ENCODE data around the gene PCDHGC3.

PCDHGC3 gene

DNA sequence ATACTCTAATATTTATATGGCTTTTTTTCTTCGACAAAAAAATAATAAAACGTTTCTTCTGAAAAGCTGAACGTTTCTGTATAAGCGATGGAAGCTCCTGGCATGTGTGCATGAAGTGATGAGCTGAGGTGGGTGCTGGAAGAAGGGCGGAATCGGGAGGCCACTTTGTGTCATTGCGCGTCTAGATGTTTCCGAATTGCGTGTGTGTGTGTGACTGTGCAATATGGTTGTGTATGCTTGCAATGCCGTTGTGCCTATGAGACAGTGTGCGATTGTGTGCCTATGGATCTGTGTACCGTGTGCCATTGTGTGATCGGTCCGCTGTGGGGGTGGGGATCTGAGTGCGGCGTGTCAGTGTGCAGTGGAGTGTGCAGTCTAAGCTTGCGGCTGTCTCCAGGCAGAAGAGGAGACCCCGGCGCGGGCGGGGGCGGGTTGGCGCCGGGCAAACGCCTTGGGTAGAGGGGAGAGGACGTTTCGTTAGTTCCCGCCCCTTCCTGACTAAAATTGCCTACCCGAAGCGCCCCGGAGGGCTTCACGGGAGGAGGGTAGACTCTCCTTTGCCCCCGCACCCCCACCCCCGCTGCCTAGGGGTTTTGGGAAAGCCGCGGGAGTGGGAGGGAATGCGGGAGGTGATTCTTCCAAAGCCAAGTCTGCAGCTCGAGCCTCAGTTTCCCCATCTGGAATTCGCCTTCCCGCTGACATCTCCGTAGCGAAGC lies 37.3 kb downstream of the PCDHGC3 start:
- TF ChIP-seq TEAD4 (IDR thresholded peaks at IDR 0.05) = no peak
- no peak for TF ChIP-seq EP300 (IDR thresholded peaks at IDR 0.05; ENCODE audit: borderline replicate concordance)
- no peak for TF ChIP-seq ZBTB7A (IDR thresholded peaks at IDR 0.05; ENCODE audit: low read depth)
- TF ChIP-seq EGR1 (IDR thresholded peaks at IDR 0.05) = no peak
- no peak for TF ChIP-seq CEBPB (IDR thresholded peaks at IDR 0.05)
- no peak for TF ChIP-seq TAF1 (IDR thresholded peaks at IDR 0.05; ENCODE audit: low read depth)
- TF ChIP-seq CREB1 (IDR thresholded peaks at IDR 0.05; ENCODE audit: low read depth) = no peak
- TF ChIP-seq, protein P1, sequence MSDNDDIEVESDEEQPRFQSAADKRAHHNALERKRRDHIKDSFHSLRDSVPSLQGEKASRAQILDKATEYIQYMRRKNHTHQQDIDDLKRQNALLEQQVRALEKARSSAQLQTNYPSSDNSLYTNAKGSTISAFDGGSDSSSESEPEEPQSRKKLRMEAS (IDR thresholded peaks at IDR 0.05) = no peak
- TF ChIP-seq FOXM1 (IDR thresholded peaks at IDR 0.05; ENCODE audit: borderline replicate concordance, low read depth) = no peak
- no peak for TF ChIP-seq NFIC (IDR thresholded peaks at IDR 0.05)
- no peak for TF ChIP-seq TCF12 (IDR thresholded peaks at IDR 0.05; ENCODE audit: low read depth)
- no peak for TF ChIP-seq USF1 (IDR thresholded peaks at IDR 0.05)
- TF ChIP-seq REST (IDR thresholded peaks at IDR 0.05; ENCODE audit: low read depth) = no peak
- TF ChIP-seq RAD21 (IDR thresholded peaks at IDR 0.05; ENCODE audit: low read depth) = no peak
- TF ChIP-seq YY1 (IDR thresholded peaks at IDR 0.05; ENCODE audit: low read depth) = no peak

- TF ChIP-seq TAF1 (IDR thresholded peaks at IDR 0.05; ENCODE audit: low read depth) = no peak
- TF ChIP-seq EGR1 (IDR thresholded peaks at IDR 0.05) = peak; percentile 89
Measured at GRCh38 chr5:141513627-141514329, 38.0 kb downstream of the PCDHGC3 start.

DNA sequence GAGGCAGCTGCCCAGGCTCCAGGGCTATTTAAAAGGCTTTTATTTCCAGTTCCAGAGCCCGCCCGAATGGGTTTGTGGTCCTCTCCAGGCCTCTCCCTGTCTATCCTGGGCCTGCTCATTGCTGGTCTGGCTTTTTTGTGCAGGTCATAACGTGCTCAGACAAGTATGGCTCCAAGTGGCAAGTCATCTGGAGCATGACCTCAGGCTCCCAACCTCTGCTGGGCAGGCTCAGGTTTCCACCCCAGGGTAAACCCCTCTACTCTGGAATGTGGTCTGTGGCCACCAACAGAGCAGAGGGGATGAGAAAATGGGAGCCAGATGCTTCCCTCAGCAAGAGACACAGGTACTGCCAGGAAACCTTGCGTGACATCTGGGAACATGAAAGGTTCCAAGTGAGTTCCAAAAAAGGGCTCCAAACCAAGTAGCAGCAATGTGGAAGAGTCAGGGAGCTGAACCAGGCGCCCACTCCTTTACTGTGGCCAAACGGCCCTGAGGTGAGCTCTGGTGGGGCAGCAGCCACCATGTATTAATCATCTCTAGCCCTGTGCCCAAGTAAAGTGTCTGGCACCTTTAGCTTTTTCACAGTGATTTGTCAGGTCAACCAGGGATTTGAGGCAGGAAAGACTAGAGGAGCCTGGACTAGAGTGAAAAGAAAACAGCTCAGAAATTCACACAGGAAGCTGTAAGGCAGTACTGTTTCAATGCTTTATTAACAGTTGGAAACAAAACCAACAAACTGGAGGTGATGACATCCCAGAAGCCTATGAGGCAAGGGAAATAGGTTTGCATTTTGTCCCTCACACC lies 38.8 kb downstream of the PCDHGC3 start:
- TF ChIP-seq EP300 (IDR thresholded peaks at IDR 0.05; ENCODE audit: borderline replicate concordance) (peak; percentile 44; the same call in 1 of the 2 replicates), ZBTB7A (IDR thresholded peaks at IDR 0.05; ENCODE audit: low read depth) (no peak), TEAD4 (IDR thresholded peaks at IDR 0.05) (peak; percentile 76), NFIC (IDR thresholded peaks at IDR 0.05) (peak; percentile 26; the same call in 1 of the 2 replicates), TCF12 (IDR thresholded peaks at IDR 0.05; ENCODE audit: low read depth) (peak; percentile 85), CEBPB (IDR thresholded peaks at IDR 0.05) (no peak), RAD21 (IDR thresholded peaks at IDR 0.05; ENCODE audit: low read depth) (no peak)
- TF ChIP-seq, protein P1 (IDR thresholded peaks at IDR 0.05) = no peak

- TF ChIP-seq TAF1 (IDR thresholded peaks at IDR 0.05; ENCODE audit: low read depth) (no peak), EGR1 (IDR thresholded peaks at IDR 0.05) (no peak), REST (IDR thresholded peaks at IDR 0.05; ENCODE audit: low read depth) (no peak), TCF12 (IDR thresholded peaks at IDR 0.05; ENCODE audit: low read depth) (no peak), ZBTB7A (IDR thresholded peaks at IDR 0.05; ENCODE audit: low read depth) (no peak), YY1 (IDR thresholded peaks at IDR 0.05; ENCODE audit: low read depth) (no peak), FOXM1 (IDR thresholded peaks at IDR 0.05; ENCODE audit: borderline replicate concordance, low read depth) (no peak), NFIC (IDR thresholded peaks at IDR 0.05) (no peak)
Measured at GRCh38 chr5:141515141-141515540, 39.4 kb downstream of the PCDHGC3 start.

- TF ChIP-seq TCF12 (IDR thresholded peaks at IDR 0.05; ENCODE audit: low read depth) (no peak), ZBTB7A (IDR thresholded peaks at IDR 0.05; ENCODE audit: low read depth) (no peak), FOXM1 (IDR thresholded peaks at IDR 0.05; ENCODE audit: borderline replicate concordance, low read depth) (no peak), TEAD4 (IDR thresholded peaks at IDR 0.05) (no peak), EGR1 (IDR thresholded peaks at IDR 0.05) (no peak), RAD21 (IDR thresholded peaks at IDR 0.05; ENCODE audit: low read depth) (no peak), CEBPB (IDR thresholded peaks at IDR 0.05) (no peak)
Measured at GRCh38 chr5:141515946-141516671, 40.3 kb downstream of the PCDHGC3 start.
